K562 (cell line): ENCODE measurements around the gene SLC16A1. TPM values are rescaled to one million over a fixed set of nuclear protein-coding genes. Genes with fewer than 3 reads are reported as not detected.

Source experiments
- PHF21A ChIP-seq: fragments of 450-650 bp; IDR thresholded peaks from 2 replicates; pipeline ENCODE4 v1.6.1; 2017; ENCODE audit warnings: low read depth, borderline replicate concordance
- PPARD ChIP-seq: fragments of 250-450 bp; sonication (Bioruptor Pico); IDR thresholded peaks from 2 replicates; pipeline ENCODE4 v1.8.0; 2022; ENCODE audit warnings: inconsistent platforms, mild to moderate bottlenecking, moderate library complexity
- TCFL5 ChIP-seq: fragments of 250-450 bp; sonication (Bioruptor Pico); conservative IDR thresholded peaks from 2 replicates; pipeline ENCODE4 v1.6.1; 2021; ENCODE audit warnings: mild to moderate bottlenecking, moderate library complexity, matching md5 sums
- THRAP3 ChIP-seq: fragments of 450-650 bp; IDR thresholded peaks from 2 replicates; pipeline ENCODE4 v1.6.1; 2016; ENCODE audit warnings: mild to moderate bottlenecking, inconsistent platforms, borderline replicate concordance
- polyA plus RNA-seq, 8 experiments: library from polyadenylated mRNA; depleted of rRNA in 4 of 8; stranded (reverse) in 5 of 8; unstranded in 3 of 8; fragments of >200 nt; fragmentation: Nextera tagmentation in 2 of 8; fragmentation: Illumina TruSeq in 1 of 8; extraction: Ambion mirVana in 2 of 8; extraction: Trizol in 1 of 8; gene quantifications; 2 replicates each; pipeline versions ENCODE4 v1.2.1 to v1.2.3, GENCODE V29; 2011 to 2014; ENCODE audit warnings: inconsistent platforms in 1 of 8, missing spikeins in 1 of 8
- total RNA-seq, 7 experiments: library from RNA; depleted of rRNA in 6 of 7; stranded (reverse); fragments of >200 nt in 6 of 7; fragmentation: Illumina TruSeq in 2 of 7; extraction: Trizol in 2 of 7; gene quantifications; 2 replicates each; pipeline versions ENCODE4 v1.2.1 to v1.2.3, GENCODE V29; 2011 to 2021; ENCODE audit warnings: low replicate concordance in 1 of 7
- TF ChIP-seq, protein P1 (sequence below): fragments of 450-650 bp; IDR thresholded peaks from 2 replicates; pipeline ENCODE4 v1.6.1; 2017; ENCODE audit warnings: antibody characterized with exemption, mild to moderate bottlenecking
- TF ChIP-seq, protein P2 (sequence below): fragments of 150-350 bp; conservative IDR thresholded peaks from 2 replicates; pipeline ENCODE4 v1.6.1; 2014; ENCODE audit warnings: low read length

Gene SLC16A1
- total and polyA plus RNA-seq, 9 of the 15 experiments (the other 6 are each of a cell fraction or from before 2014, with no cell fraction given), result 73.1 to 244 (median 117) TPM

DNA sequence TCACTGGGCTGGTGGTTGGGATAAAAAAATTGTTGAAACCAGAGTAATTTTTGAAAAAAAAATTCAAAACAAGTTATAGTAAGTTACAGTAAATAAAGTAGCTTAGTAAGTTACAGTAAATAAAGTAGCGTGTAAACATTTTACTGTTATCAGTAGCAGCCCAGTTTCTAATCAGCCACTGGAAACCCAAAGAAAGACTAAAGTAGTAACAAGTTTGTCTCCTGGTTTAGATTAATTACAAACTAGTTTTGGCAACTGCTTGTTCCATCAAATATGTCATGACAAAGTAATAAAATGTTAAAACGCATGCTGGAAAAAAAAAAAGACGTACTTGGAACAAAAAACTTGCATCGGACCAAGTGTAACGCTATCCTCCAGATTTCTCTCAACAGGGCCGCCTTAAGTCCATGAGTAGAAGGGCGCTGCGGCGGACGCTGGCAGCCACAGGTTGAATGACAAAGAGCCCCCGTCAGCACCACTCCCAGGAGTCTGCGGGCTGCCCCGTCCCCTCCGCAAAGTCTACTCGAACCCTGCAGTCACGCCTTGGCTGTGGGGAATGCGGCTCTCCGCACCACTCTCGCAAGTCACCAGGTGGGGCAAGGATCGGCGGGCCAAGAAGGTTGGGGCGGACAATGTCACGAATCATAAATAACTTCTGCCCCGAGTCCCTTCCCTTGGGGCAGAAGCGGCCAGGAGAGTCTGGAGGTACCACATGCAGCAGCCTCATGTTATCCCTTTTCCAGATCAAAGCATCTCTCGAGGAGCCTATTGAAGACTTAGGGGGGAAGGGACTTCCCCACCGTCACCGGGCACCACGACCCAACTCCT is 837 bp downstream of the SLC16A1 start (continued):
- TF ChIP-seq, protein P1, sequence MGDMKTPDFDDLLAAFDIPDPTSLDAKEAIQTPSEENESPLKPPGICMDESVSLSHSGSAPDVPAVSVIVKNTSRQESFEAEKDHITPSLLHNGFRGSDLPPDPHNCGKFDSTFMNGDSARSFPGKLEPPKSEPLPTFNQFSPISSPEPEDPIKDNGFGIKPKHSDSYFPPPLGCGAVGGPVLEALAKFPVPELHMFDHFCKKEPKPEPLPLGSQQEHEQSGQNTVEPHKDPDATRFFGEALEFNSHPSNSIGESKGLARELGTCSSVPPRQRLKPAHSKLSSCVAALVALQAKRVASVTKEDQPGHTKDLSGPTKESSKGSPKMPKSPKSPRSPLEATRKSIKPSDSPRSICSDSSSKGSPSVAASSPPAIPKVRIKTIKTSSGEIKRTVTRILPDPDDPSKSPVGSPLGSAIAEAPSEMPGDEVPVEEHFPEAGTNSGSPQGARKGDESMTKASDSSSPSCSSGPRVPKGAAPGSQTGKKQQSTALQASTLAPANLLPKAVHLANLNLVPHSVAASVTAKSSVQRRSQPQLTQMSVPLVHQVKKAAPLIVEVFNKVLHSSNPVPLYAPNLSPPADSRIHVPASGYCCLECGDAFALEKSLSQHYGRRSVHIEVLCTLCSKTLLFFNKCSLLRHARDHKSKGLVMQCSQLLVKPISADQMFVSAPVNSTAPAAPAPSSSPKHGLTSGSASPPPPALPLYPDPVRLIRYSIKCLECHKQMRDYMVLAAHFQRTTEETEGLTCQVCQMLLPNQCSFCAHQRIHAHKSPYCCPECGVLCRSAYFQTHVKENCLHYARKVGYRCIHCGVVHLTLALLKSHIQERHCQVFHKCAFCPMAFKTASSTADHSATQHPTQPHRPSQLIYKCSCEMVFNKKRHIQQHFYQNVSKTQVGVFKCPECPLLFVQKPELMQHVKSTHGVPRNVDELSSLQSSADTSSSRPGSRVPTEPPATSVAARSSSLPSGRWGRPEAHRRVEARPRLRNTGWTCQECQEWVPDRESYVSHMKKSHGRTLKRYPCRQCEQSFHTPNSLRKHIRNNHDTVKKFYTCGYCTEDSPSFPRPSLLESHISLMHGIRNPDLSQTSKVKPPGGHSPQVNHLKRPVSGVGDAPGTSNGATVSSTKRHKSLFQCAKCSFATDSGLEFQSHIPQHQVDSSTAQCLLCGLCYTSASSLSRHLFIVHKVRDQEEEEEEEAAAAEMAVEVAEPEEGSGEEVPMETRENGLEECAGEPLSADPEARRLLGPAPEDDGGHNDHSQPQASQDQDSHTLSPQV, result no peak; the same call in 1 of the 2 replicates
- TF ChIP-seq PPARD (CRISPR knock-in tag) (no peak), THRAP3 (no peak), TCFL5 (CRISPR knock-in tag) (no peak), PHF21A (peak; percentile 58; the same call in 1 of the 2 replicates)
- TF ChIP-seq, protein P2, sequence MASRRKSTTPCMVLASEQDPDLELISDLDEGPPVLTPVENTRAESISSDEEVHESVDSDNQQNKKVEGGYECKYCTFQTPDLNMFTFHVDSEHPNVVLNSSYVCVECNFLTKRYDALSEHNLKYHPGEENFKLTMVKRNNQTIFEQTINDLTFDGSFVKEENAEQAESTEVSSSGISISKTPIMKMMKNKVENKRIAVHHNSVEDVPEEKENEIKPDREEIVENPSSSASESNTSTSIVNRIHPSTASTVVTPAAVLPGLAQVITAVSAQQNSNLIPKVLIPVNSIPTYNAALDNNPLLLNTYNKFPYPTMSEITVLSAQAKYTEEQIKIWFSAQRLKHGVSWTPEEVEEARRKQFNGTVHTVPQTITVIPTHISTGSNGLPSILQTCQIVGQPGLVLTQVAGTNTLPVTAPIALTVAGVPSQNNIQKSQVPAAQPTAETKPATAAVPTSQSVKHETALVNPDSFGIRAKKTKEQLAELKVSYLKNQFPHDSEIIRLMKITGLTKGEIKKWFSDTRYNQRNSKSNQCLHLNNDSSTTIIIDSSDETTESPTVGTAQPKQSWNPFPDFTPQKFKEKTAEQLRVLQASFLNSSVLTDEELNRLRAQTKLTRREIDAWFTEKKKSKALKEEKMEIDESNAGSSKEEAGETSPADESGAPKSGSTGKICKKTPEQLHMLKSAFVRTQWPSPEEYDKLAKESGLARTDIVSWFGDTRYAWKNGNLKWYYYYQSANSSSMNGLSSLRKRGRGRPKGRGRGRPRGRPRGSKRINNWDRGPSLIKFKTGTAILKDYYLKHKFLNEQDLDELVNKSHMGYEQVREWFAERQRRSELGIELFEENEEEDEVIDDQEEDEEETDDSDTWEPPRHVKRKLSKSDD, result no peak
